Cardiac muscle cell (in vitro differentiated cells and primary cell): Measurements from ENCODE around the gene IFNAR1. TPM values are rescaled to one million over a fixed set of nuclear protein-coding genes. Genes with fewer than 3 reads are reported as not detected.

Experiments
- DNase-seq, 2 donors: peaks; one replicate each; pipeline versions ENCODE4 v3.0.0 to v3.0.0-alpha.2; 2010 to 2017; ENCODE audit warnings: low read depth in 1 of 2, low spot score in 1 of 2
- H3K27ac ChIP-seq: fragments of 200-600 bp; sonication (generic); 2 replicates; pipeline ENCODE4 v1.5.1; 2016
- H3K27me3 ChIP-seq: fragments of 200-600 bp; sonication (generic); 2 replicates; pipeline ENCODE4 v1.6.0; 2016; ENCODE audit warnings: control low read depth
- H3K36me3 ChIP-seq: fragments of 200-600 bp; sonication (generic); 2 replicates; pipeline ENCODE4 v1.5.1; 2016; ENCODE audit warnings: control low read depth
- H3K4me1 ChIP-seq: fragments of 200-600 bp; sonication (generic); 2 replicates; pipeline ENCODE4 v1.8.1; 2017; ENCODE audit warnings: low read depth, mild to moderate bottlenecking, mixed run types
- H3K4me3 ChIP-seq: fragments of 200-600 bp; sonication (generic); 2 replicates; pipeline ENCODE4 v1.5.1; 2016; ENCODE audit warnings: mild to moderate bottlenecking
- H3K9me3 ChIP-seq: fragments of 200-600 bp; sonication (generic); 2 replicates; pipeline ENCODE4 v1.5.1; 2017; ENCODE audit warnings: low read depth, mild to moderate bottlenecking, control low read depth
- CTCF ChIP-seq: IDR thresholded peaks from 2 replicates; pipeline ENCODE4 v1.5.1; 2012; ENCODE audit warnings: low read depth, mild to moderate bottlenecking, low read length
- polyA plus RNA-seq: library from polyadenylated mRNA; unstranded; fragments of >200 nt; fragmentation: Nextera tagmentation; extraction: Ambion mirVana; gene quantifications from 2 replicates; pipeline ENCODE4 v1.2.1, GENCODE V29; 2016
- total RNA-seq: library from RNA; depleted of rRNA; stranded (reverse); fragments of >200 nt; gene quantifications from 2 replicates; pipeline ENCODE4 v1.2.3, GENCODE V29; 2016

The IFNAR1 gene
- total and polyA plus RNA-seq, 2 experiments from 2014 or later = 6.5 to 18.6 TPM

GRCh38 chr21:33300701-33301631 lies 23.8 kb upstream of the IFNAR1 start:
- no peak for TF ChIP-seq CTCF
- Histone ChIP-seq H3K9me3 (no peaks in the 10 kb centered on the region), H3K27ac (no peak overlapping the region), H3K36me3 (no peaks in the 10 kb centered on the region), H3K4me3 (no peak overlapping the region), H3K4me1 (no peaks in the 10 kb centered on the region), H3K27me3 (no peaks in the 10 kb centered on the region)
- DNase-seq = peak in 1 of 2 donors; percentile 11

GRCh38 chr21:33301632-33302002 lies 23.2 kb upstream of the IFNAR1 start:
- no peak for DNase-seq
- no peak overlapping the region for H3K27ac ChIP-seq
- TF ChIP-seq CTCF = no peak
- H3K4me3 ChIP-seq = no peak overlapping the region
- H3K9me3 ChIP-seq = no peaks in the 10 kb centered on the region
- H3K27me3 ChIP-seq = no peaks in the 10 kb centered on the region
- H3K4me1 ChIP-seq = no peaks in the 10 kb centered on the region
- no peaks in the 10 kb centered on the region for H3K36me3 ChIP-seq

- no peak for TF ChIP-seq CTCF
- Histone ChIP-seq H3K4me1 (no peaks in the 10 kb centered on the region), H3K36me3 (no peaks in the 10 kb centered on the region), H3K9me3 (no peaks in the 10 kb centered on the region), H3K27ac (no peak overlapping the region), H3K27me3 (no peaks in the 10 kb centered on the region), H3K4me3 (no peak overlapping the region)
- DNase-seq = no peak
Measured at GRCh38 chr21:33302055-33302454, 22.7 kb upstream of the IFNAR1 start.

- TF ChIP-seq CTCF = no peak
- no peak for DNase-seq
- H3K36me3 ChIP-seq = no peaks in the 10 kb centered on the region
Measured at GRCh38 chr21:33302796-33303195, 22.0 kb upstream of the IFNAR1 start.

GRCh38 chr21:33305344-33305671 lies 19.5 kb upstream of the IFNAR1 start:
- Histone ChIP-seq H3K4me1 (no peaks in the 10 kb centered on the region), H3K36me3 (no peaks in the 10 kb centered on the region), H3K4me3 (no peak overlapping the region), H3K9me3 (no peaks in the 10 kb centered on the region), H3K27ac (no peak overlapping the region), H3K27me3 (no peaks in the 10 kb centered on the region)
- no peak for TF ChIP-seq CTCF
- no peak for DNase-seq

More at GRCh38 chr21:33302796-33303195, 22.0 kb upstream of the IFNAR1 start:
- Histone ChIP-seq H3K4me3 (no peak overlapping the region), H3K27ac (no peak overlapping the region), H3K9me3 (no peaks in the 10 kb centered on the region), H3K4me1 (no peaks in the 10 kb centered on the region), H3K27me3 (no peaks in the 10 kb centered on the region)
